DMS114 treated with DMSO at 0.1 percent for 48 hours (cell line): ENCODE measurements around the gene SUSD6.
"Not testable (repeated sequence)": the region's sequence is repeated elsewhere in the genome, so short reads cannot be mapped to it uniquely, and the experiment has no call there.

Experiments used
- DNase-seq: peaks from one replicate; lab custom pipeline; 2025; ENCODE audit not compliant: unreplicated experiment; lab: John Stamatoyannopoulos, UW

SUSD6 gene

DNA sequence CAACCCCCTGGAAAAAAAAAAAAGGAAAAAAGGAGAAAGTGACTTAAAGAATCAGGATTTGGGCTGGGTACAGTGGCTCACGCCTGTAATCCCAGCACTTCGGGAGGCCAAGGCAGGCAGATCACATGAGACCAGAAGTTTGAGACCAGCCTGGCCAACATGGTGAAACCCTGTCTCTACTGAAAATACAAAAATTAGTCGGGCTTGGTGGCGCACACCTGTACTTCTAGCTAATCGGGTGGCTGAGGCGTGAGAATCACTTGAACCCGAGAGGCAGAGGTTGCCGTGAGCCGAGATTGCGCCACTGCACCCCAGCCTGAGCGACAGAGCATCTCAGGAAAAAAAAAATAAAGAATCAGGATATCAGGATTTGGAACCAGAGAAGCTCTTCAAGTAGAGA is 36.2 kb downstream of the SUSD6 start:
- not testable (repeated sequence) for DNase-seq

DNA sequence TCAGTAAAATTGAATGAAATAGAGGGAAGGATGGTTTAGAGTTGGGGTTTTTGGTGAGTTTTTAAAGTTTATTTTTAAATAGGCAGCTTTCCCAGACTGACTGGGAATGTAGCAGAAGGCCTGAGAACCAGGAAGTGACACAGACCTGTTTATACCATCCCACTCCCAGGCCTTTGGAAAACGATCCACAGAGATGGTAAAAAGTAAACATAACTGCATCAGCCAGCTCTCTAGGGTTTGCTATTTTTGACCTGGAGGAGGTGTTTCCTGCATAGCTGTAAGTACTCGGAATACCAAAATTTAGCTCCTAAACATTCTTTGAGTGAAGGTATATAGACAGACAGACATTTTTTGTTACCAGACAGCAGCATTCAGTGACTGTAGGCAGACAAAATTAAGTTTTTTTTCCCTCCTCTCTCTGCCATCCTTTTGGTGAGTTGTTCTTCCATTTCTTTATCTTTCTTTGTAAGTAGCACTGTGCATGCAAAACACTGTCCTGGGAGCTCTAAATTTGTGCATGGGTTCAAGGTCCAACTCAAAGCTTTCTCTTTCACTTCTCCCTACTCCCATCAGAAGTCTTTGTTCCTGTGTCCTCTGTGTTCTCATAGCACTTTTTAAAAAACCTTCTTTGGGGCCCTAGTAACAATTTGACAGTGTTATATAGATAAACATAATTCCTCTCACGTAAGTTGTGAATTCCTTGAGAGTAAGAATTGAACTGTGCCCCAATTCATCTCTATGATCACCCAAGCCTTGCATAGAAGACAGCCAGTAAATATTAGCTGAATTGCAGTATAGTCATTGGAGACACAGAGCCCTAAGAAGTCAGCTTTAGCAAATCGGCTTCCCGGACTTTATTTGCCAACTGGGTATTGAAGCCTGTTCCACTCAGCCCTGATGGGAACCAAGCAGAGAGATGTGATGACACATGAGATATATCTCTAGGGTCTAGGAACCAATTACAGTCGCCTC is 37.4 kb downstream of the SUSD6 start:
- DNase-seq = no peak

DNA sequence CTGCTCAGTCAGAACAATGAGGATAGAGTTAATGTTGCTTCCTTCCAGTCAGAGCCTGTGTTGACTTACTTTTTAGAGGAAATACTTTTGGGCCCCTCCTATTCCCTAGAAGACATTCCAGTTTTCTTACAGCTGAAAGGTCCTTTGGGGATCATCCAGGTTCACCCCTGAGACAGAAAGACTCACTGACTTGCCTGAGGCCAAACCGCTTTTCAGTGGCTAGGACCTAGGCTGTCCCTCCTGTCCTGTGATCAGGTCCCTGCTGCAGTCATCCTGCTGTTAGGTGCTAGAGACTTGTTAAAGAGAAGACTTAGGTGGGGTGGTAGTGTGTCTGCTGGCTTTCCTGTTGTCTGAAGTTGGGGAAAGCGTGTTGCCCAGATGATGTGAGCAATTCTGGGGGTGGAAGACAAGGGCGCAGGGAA is 39.6 kb downstream of the SUSD6 start:
- DNase-seq = no peak

DNA sequence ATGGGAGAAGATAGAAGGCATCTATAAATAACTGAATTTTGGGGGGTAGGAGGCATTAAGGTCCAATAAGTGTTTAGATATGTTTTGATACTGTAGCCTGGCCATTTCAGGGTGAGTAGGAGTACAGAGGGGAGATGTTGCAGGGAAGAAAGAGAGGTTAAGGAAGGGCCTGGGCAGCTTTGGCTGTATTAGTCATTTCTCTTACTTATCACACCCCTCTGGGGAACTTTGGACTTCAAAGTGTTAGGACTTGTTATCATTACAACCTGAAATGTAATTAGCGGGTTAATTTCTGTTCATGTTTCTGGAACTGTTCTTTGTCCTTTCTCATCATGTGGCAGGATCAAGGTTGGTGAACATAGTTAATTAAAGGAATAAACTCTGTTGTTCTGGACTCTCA is 40.3 kb downstream of the SUSD6 start:
- no peak for DNase-seq

DNA sequence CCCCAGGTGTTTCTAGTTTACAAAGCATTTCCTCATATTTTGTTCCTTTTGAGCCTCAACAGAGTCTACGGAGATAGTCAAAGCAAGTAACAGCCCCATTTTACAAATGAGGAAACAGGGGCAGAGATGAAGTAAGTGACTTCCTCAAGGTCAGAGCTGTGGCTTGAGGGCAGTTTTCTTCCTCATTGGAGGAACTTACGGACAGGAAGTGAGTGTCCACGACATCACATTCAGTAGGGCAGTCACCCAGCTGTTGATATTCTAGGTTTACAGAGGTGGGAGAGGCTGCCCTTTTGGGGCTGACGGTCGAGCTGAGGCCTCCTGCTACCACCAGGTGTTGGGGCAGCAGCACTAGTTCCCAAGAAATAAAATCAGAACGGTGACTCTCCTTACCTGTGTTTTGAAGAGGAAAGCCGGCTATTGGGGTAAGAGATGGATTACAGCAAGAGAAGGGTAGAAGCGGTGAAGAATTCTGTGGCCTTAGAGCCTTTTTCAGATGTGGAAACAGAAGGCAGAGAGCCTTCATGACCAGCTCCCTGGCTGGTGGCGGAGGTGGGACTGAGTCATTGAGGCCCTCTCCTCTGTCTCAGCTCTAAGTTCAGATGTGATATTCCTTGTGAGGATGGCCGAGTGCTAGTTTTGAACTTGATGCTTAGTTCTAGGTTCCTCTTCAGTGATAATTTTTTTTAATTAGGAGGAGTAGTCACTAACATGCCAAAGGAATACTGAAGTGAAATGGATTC is 41.7 kb downstream of the SUSD6 start:
- no peak for DNase-seq

DNA sequence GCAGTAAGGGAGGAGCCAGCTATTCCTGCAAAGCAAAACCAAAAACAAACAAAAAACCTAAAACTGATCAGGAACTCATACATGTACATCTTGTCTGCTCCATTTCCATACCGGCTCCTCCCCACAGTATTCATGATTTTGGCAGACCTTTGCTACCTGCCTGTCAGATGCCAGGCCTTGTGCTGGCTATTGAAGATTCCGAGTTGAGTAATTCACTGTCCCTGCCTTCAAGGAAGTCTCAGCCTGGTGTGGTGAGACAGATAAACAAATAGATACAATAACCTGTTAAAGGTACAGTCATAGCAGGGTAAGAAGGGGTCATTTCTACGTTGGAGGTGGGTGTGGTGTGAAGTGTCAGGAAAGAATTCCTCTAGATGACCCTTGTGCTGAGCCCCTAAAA is 42.7 kb downstream of the SUSD6 start:
- no peak for DNase-seq

DNA sequence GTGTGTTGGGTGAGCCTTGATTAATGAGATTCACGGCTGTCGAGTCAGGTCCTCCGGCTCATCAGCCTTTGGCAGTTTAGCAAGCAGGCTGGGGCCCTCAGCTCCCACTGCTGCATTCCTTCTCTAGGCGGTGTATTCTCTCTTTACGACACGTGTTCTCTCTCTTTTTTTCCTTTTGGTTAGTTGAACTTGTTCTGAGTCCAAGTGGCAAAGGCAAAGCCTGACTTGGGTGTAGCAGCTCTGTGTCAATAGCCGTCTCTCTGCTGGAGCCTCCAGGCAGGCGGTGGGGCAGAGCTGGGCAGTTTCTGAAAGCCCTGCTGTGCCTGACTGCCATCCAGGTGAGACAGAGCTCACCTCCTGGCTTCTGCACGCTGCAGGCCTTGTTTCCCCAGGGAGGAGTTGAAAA is 46.6 kb downstream of the SUSD6 start:
- DNase-seq = no peak

DNA sequence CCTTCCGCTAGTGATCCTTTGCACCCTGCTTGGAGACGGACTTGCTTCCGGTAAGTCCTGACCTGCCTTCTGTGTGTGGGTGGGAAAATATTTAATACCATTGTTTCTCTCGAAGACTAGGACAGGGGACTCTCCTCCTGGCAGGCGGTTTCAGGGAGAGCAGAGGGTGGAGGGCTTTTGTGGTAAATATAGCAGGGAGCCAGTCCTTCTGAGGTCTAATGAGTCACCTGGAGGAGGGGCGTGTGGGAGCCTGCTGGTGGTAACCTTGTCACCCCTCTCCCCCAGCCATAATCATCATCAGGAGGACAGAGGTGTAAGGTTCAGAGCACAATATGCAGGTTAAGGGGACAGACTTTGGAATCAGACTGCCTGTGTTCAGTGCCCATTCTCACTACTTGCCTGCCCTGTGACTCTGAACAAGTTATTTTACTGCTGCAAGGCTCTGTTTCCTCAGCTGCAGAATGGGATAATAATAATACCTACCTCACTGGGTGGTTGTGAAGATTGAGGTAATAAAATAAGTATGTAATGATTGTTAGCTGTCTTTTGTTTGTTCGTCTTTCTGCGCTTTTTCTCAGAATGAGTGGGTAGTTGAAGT is 47.4 kb downstream of the SUSD6 start:
- no peak for DNase-seq

DNA sequence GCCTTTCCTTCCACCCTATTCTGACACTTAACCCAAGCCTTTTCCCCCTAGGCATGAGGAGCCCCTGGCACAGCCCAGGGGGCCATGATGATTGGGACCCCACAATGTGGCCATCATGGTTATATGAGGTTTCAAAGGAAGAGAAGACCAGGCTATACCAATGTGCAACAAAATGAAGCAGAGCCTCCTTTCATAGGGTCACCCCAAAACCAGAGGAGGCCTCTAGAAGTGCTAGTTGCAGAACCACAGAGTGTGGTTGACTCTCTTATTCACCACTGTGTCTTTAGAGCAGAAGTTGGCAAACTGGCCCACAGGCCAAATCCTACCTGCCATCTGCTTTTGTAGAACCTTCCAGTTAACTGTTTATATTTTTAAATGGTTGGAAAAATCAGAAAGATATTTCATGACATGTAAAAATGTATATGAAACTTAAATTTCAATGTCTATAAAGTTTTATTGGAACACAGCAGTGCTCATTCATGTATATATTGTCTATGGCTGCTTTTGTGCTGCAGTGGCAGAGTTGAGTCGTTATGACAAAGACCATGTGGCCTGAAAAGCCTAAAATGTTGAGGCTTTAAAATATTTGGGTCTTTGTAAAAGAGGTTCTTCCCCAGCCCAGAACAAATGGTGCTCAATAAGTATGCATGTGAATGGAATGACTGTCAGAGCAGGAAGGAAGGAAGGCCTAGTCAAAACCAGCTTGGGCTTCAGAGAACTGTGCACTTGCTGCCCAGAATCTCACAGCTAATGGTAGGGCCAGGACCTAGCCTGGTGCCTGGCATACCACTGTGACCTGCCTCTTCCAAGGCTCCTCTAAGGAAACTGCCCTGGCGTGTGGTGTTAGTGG is 49.2 kb downstream of the SUSD6 start:
- no peak for DNase-seq

DNA sequence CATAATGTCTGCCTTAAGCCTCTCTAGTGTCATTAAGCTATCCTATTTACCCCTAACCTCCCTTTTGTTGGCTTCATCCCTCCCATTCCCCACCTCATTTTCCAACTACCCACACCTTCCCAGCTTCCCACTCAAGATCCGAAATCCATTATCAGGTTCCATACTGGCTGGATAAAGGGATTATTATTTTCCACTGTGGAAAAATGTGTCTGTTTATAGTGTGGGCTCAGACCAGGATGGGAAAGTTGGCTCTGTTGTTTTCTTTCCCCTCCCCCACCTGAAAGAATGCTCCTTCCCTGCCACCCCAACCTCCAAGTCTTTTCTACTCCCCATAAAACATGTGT is 49.8 kb downstream of the SUSD6 start:
- DNase-seq = no peak

DNA sequence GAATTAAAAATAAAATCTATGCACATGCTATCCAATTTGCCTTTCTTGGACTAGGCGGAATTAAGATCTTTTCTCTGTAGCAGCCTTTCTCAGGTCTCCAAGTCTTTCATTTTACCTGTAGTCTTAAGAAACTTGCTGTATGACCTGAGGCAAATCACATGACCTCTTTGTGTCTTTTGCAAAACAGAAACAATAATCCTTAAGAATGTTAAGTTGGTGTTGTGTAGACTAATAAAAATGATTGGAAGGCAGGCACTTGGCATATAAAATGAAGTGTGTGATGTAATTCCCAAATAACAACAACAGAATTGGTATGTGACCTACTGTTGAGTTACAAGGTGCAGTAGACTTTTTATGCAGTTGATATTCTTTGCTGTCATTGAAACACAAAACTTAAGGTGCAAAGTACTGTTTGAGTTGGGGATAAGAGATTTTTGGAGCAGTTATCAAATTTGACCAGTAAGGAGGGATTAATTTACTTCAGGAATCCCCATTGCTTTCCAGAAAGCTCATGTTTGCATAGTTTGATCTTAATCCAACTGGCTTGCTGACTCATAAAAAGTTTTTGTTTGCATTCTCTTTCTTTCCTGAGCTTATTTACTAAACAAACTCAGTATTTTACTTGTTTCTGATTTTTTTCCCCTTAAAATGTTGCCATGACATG is 51.4 kb downstream of the SUSD6 start:
- DNase-seq = no peak

DNA sequence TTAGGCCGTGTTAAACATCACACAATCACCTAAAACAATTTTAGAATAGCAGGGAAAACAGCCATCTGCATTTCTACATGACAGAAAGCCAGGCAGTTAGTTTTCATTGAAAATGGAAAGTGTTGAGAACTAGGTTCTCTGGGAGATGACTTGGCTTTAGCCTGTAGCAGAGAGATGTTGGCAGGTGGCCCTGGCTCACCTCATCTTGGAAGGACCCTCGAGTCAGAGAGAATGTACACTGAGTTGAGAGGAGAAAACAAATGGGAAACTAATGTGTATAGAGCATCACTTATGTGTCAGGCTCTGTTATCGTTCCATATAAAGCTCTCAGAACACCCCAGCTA is 51.9 kb downstream of the SUSD6 start:
- DNase-seq = no peak

DNA sequence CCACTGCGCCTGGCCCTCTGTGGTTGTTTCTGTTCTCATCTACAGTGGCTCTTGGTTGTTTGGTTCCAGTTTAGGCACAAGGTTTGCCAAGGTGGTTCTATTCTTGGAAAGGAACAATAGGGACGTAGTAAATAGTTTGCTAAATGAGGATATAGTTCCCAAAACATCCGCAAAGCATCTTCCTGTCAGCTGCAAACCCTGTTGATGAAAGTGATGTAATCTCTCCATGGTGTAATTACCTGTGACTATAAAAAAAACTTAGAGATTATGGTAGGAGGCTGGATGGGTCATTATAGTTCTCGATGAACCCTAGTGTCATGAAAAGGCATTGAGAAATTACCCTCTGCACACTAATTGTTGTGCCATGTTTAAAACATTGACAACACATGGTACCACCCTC is 52.9 kb downstream of the SUSD6 start:
- DNase-seq = no peak

DNA sequence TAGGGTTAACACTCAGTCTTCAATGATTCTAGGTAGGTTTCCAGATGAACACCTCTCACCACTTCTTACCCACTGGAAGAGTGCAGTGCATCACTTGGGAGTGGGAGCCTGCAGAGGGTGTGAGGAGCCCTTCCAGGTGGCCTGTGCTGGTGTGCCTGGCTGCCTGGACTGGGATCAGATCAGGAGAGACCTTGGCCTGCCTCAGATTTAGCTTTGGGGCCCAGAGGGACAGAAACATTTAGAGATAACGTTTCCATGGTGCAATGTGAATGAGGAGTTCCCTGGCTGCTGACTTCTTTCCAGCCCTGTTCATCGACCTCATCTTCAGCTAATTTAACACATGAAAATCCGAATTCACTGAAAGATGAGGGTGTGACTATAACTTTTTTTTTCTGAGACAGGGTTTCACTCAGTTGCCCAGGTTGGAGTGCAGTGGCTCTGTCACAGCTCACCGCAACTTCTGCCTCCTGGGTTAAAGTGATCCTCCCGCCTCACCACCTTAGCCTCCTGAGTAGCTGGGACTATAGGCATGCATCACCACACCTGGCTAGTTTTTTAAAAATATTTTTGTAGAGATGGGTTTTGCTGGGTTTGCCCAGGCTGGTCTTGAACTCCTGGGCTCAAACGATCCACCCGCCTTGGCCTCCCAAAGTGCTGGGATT is 53.6 kb downstream of the SUSD6 start:
- DNase-seq = no peak

DNA sequence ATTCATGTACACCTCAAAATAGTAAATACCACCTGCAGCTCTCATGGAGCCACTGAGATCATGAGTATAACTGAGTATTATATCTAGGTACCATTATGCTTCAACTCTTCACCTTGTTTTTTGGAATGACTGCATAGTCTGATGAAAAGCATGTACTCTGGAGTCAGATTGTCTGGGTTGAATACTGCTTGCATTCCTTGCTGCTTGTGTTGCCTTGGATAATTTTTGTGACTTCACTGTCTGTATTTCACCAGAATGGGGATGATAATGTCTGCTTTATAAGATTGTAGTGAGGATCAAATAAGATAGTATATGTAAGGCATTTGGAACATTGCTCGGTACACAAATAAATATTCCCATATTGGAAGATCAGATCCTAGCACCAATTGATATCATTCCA is 54.2 kb downstream of the SUSD6 start:
- DNase-seq = no peak

DNA sequence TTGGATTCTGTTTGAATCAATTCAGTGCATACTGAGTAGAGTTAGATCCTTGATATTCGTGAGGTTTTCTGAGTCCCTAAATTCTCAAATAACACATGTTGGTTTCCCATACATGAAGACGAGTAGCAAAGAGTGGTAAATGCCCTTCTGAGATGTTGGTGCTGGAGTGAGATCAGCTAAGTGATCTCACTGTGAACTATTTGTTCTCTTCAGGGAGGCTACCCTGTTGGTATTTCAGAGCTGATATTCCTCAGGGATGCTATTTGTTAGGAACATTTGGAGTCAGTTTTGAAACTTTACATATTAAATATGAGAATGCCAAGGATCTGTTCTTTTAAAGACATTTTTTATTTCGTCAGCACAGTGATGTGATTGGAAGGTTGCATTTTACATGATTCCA is 54.7 kb downstream of the SUSD6 start:
- no peak for DNase-seq

DNA sequence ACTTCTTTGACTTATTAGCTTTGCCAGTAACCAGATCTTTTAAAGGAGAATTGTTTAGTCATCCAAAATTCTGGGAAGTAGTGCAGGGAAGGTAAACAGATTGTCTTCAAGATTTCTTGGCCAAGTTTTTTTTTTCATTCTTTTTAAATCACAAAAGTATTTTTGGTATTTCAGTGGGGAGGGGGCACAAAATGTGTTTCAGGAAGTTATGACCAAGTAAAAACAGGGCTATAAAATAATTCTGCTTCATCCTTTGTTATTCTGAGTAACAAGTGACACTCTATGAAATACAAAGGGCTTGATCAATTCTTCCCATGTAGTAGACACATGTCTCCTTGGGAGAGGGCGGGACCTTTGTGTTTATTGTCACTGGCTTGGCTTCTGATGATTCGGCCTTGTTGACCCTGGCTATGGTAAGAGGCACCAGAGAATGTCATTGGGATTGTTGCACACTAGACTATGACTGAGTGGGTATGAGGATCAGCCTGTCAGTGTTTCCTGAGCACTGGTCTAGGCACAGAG is 55.4 kb downstream of the SUSD6 start:
- no peak for DNase-seq

DNA sequence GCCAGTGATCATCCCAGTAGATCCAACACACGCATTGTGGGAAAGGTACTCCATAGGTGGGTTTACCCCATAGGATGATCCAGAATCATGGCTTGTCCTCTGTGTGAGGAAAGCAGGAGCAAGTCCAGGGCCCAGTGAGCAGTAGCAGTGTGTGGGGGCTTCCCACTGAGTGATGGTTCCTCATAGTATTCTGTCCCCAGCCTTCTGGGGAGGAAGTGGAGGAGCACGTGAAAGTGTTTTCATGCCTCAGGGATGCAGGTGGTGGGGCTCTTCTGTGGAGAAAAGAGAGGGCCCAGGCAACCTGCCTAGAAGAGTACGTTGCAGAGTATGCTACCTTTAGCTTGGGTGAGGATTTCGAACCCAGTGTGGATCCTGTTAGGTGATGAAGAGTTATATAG is 56.5 kb downstream of the SUSD6 start:
- no peak for DNase-seq

DNA sequence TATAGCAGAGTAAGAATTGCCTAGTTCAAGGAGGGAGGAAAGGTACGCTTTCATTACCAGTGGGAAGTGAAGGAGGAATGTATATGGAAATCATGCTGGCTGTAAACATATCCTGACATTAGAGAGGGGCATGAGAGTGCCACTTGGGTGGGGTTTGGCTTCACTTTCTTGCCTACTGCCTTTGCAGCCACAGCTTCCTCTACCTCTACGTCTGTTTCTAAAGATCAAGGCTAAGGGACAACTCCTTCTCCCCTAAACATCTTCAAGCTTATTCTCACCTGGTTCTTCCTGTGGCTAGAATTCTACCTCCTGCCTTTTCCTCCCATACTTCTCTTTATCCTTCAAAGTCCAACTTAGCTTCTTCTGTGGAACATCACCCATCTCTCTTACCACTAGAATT is 58.0 kb downstream of the SUSD6 start:
- no peak for DNase-seq

DNA sequence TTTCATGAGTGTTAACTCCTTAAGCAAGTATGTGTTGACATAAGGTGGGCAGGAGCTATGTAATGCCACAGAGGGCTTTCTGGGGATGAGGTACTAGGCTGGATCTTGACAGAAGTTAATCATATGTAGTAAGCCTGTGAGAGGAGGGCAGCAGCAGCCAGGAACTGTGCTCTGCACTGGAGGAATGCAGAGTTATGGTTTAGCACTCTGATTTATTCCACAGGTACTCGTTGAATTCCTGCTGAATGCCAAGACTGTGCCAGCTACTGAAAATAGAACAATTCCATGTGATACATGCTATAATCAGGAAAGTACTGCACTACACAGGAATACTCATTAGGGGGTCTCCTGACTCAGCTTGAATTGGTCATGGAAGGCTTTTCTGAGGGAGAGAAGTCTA is 58.7 kb downstream of the SUSD6 start:
- DNase-seq = no peak
